ENCODE measurements around the gene C4orf50.

DNA sequence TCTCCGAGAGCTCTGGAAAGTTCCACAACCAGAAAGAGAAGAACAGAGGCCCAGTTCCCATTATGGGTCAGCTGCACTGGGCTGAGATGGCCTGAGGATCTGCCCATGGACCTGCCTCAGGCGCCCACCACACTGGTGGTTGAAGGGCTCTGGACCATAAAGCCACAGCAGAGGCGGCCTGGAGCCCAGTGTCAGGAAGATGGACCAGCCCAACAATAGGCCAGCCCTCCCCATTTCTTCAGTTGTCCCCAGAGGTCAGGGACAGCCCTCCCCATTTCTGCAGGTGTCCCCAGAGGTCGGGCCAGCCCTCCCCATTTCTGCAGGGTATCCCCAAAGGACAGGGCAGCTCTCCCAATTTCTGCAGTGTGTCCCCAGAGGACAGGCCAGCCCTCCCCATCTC lies 37.2 kb upstream of the C4orf50 start:
- TF ChIP-seq BHLHE40 (IDR thresholded peaks at IDR 0.05; ENCODE audit: low read depth, low read length) (no peak), POLR2A (IDR thresholded peaks at IDR 0.05; ENCODE audit: low read depth, low read length) (no peak), MAFK (IDR thresholded peaks at IDR 0.05; ENCODE audit: low read depth, low read length) (no peak), RAD21 (IDR thresholded peaks at IDR 0.05; ENCODE audit: low read length) (no peak), RFX5 (IDR thresholded peaks at IDR 0.05; ENCODE audit: low read depth, low read length) (no peak), CHD1 (IDR thresholded peaks at IDR 0.05; ENCODE audit: low read depth, low read length) (no peak), CEBPB (IDR thresholded peaks at IDR 0.05; ENCODE audit: low read depth, low read length) (no peak), SMC3 (IDR thresholded peaks at IDR 0.05; ENCODE audit: low read depth, low read length) (no peak), FOS (IDR thresholded peaks at IDR 0.05; ENCODE audit: low read depth, low read length) (no peak), MXI1 (IDR thresholded peaks at IDR 0.05; ENCODE audit: borderline replicate concordance, low read depth, low read length) (no peak), RCOR1 (IDR thresholded peaks at IDR 0.05; ENCODE audit: insufficient replicate concordance, low read length) (no peak)
- TF ChIP-seq, protein P1, sequence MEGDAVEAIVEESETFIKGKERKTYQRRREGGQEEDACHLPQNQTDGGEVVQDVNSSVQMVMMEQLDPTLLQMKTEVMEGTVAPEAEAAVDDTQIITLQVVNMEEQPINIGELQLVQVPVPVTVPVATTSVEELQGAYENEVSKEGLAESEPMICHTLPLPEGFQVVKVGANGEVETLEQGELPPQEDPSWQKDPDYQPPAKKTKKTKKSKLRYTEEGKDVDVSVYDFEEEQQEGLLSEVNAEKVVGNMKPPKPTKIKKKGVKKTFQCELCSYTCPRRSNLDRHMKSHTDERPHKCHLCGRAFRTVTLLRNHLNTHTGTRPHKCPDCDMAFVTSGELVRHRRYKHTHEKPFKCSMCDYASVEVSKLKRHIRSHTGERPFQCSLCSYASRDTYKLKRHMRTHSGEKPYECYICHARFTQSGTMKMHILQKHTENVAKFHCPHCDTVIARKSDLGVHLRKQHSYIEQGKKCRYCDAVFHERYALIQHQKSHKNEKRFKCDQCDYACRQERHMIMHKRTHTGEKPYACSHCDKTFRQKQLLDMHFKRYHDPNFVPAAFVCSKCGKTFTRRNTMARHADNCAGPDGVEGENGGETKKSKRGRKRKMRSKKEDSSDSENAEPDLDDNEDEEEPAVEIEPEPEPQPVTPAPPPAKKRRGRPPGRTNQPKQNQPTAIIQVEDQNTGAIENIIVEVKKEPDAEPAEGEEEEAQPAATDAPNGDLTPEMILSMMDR (conservative IDR thresholded peaks at IDR 0.05; ENCODE audit: low read depth, low read length): no peak

Measured in IMR-90 (cell line).